Osteoblast (primary cell): ENCODE measurements around the gene ATP7B. TPM values are rescaled to one million over a fixed set of nuclear protein-coding genes. Genes with fewer than 3 reads are reported as not detected.
A peak's percentile ranks its signal among the peaks of the same experiment; 100 is the strongest.

Experiments used
- DNase-seq: peaks from one replicate; pipeline ENCODE4 v3.0.0; 2011; ENCODE audit warnings: low spot score, mixed read lengths; ENCODE audit not compliant: insufficient read length; ENCODE audit errors: missing footprints
- H2AFZ ChIP-seq: 2 replicates; pipeline ENCODE4 v1.6.0; 2011; ENCODE audit warnings: mild to moderate bottlenecking, low read length
- H3K27ac ChIP-seq: 2 replicates; pipeline ENCODE4 v1.5.1; 2011; ENCODE audit warnings: mild to moderate bottlenecking, low read depth, low read length, moderate library complexity
- H3K27me3 ChIP-seq: 2 replicates; pipeline ENCODE4 v1.6.0; 2012; ENCODE audit warnings: mild to moderate bottlenecking, control low read depth, inconsistent platforms, low read length, moderate library complexity; ENCODE audit not compliant: insufficient read depth
- H3K36me3 ChIP-seq: 2 replicates; pipeline ENCODE4 v1.5.1; 2011; ENCODE audit warnings: mild to moderate bottlenecking, low read length, control low read depth, moderate library complexity; ENCODE audit not compliant: insufficient read depth
- H3K4me1 ChIP-seq: 2 replicates; pipeline ENCODE4 v1.5.1; 2011; ENCODE audit warnings: mild to moderate bottlenecking, low read length, control low read depth, moderate library complexity; ENCODE audit not compliant: insufficient read depth
- H3K4me2 ChIP-seq: 2 replicates; pipeline ENCODE4 v1.6.0; 2011; ENCODE audit warnings: mild to moderate bottlenecking, low read length; ENCODE audit not compliant: insufficient read depth
- H3K4me3 ChIP-seq: fragments of 200-600 bp; sonication (generic); 3 replicates; pipeline ENCODE4 v1.5.1; 2012; ENCODE audit warnings: mild to moderate bottlenecking, low read length, inconsistent platforms; ENCODE audit not compliant: insufficient read depth
- H3K79me2 ChIP-seq: 2 replicates; pipeline ENCODE4 v1.6.0; 2012; ENCODE audit warnings: mild to moderate bottlenecking, low read length, control low read depth, inconsistent platforms; ENCODE audit not compliant: insufficient read depth
- H3K9me3 ChIP-seq: 2 replicates; pipeline ENCODE4 v1.5.1; 2011; ENCODE audit warnings: low read depth, low read length, control low read depth
- H4K20me1 ChIP-seq: 2 replicates; pipeline ENCODE4 v1.6.0; 2012; ENCODE audit warnings: mild to moderate bottlenecking, low read length, control low read depth; ENCODE audit not compliant: insufficient read depth
- CTCF ChIP-seq: IDR thresholded peaks from 2 replicates; pipeline ENCODE4 v1.5.1; 2011; ENCODE audit warnings: mild to moderate bottlenecking, low read depth, low read length, moderate library complexity; ENCODE audit errors: extremely low read depth
- total RNA-seq: library from RNA; depleted of rRNA; stranded (reverse); fragments of >200 nt; gene quantifications from 2 replicates; pipeline ENCODE4 v1.2.3, GENCODE V29; 2012

ATP7B gene
- total RNA-seq, 1 donor: 4.0 TPM

GRCh38 chr13:52009946-52010345 is 1.3 kb downstream of the ATP7B start:
- Histone ChIP-seq H3K4me2 (no peak overlapping the region), H3K4me3 (no peak overlapping the region), H3K27ac (no peak overlapping the region), H3K36me3 (no peaks in the 10 kb centered on the region), H4K20me1 (no peaks in the 10 kb centered on the region), H3K27me3 (peaks cover 15% of the 10 kb centered on the region), H3K4me1 (peaks cover 14% of the 10 kb centered on the region), H2AFZ (no peak overlapping the region), H3K9me3 (no peaks in the 10 kb centered on the region), H3K79me2 (peaks cover 28% of the 10 kb centered on the region)
- no peak for DNase-seq
- no peak for TF ChIP-seq CTCF

GRCh38 chr13:52006523-52007245 is 4.6 kb downstream of the ATP7B start:
- no peaks in the 10 kb centered on the region for H3K79me2 ChIP-seq
- no peaks in the 10 kb centered on the region for H3K9me3 ChIP-seq
- H3K36me3 ChIP-seq: no peaks in the 10 kb centered on the region
- no peak overlapping the region for H2AFZ ChIP-seq
- H3K4me1 ChIP-seq: peaks cover 5% of the 10 kb centered on the region
- TF ChIP-seq CTCF: no peak
- DNase-seq: no peak
- no peak overlapping the region for H3K4me2 ChIP-seq
- H4K20me1 ChIP-seq: no peaks in the 10 kb centered on the region
- no peak overlapping the region for H3K27ac ChIP-seq
- H3K27me3 ChIP-seq: peaks cover 15% of the 10 kb centered on the region
- no peak overlapping the region for H3K4me3 ChIP-seq

GRCh38 chr13:52005841-52006522 is 5.3 kb downstream of the ATP7B start:
- no peak for TF ChIP-seq CTCF
- DNase-seq: no peak
- H3K79me2 ChIP-seq: no peaks in the 10 kb centered on the region
- H3K27ac ChIP-seq: no peak overlapping the region
- H3K4me3 ChIP-seq: no peak overlapping the region
- H3K27me3 ChIP-seq: peaks cover 13% of the 10 kb centered on the region
- no peak overlapping the region for H3K4me2 ChIP-seq
- H3K9me3 ChIP-seq: no peaks in the 10 kb centered on the region
- peaks cover 3% of the 10 kb centered on the region for H3K4me1 ChIP-seq
- H3K36me3 ChIP-seq: no peaks in the 10 kb centered on the region
- no peak overlapping the region for H2AFZ ChIP-seq
- no peaks in the 10 kb centered on the region for H4K20me1 ChIP-seq

GRCh38 chr13:52004511-52005170 is 6.6 kb downstream of the ATP7B start:
- no peaks in the 10 kb centered on the region for H3K4me1 ChIP-seq
- no peak overlapping the region for H2AFZ ChIP-seq
- H3K9me3 ChIP-seq: no peaks in the 10 kb centered on the region
- peaks cover 1% of the 10 kb centered on the region for H4K20me1 ChIP-seq
- H3K4me3 ChIP-seq: no peak overlapping the region
- DNase-seq: no peak
- no peaks in the 10 kb centered on the region for H3K36me3 ChIP-seq
- no peaks in the 10 kb centered on the region for H3K79me2 ChIP-seq
- no peak overlapping the region for H3K27ac ChIP-seq
- peak; percentile 6 for TF ChIP-seq CTCF
- no peak overlapping the region for H3K4me2 ChIP-seq
- H3K27me3 ChIP-seq: peaks cover 6% of the 10 kb centered on the region
